ENCODE measurements around the gene NPAS3.

DNA sequence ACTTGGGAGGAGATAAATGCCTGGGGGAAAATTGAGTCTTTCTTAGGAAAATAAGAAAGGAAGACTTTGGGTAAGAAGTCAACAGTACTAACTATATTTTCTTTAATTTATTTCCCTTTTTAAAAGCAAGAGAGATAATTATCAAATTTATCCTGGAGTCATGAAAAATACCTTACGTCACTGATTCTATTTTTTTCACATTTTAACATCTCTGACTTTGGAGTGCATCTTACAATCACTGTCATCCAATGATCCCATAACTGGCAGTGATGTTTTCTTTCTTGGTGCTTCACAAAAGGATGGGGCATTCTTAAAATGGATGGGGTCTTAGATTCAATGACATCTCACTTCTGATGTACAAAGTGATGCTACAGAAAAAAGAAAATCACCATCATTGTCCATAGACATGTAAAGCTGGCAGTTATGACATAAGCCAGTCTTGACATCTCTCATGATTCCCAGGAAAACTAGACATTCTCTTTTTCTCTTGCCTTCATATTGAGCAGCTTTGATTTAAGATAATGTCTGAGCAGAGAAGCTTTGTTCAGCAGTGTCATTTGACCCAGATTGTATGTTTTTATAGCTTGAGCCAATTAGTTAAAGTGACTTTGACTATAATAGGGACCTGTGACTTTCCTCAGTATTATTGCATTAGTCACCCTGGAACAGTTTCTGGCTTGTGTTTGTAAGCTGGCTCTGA lies 776.0 kb downstream of the NPAS3 start:
- TF ChIP-seq POLR2A (IDR thresholded peaks at IDR 0.05; ENCODE audit: low read length): no peak
- TF ChIP-seq GATA1 (IDR thresholded peaks at IDR 0.05; ENCODE audit: low read depth, low read length): no peak

Data from erythroblast (primary cell).